Nephron (organoid): ENCODE data around the gene KLRD1.

Source experiments
- H3K27ac Mint-ChIP-seq, 3 experiments: 2 replicates each; pipeline ENCODE4 v1.8.0; 2020; ENCODE audit warnings: mixed read lengths in 3 of 3, mild to moderate bottlenecking in 2 of 3, moderate library complexity in 1 of 3
- H3K27me3 Mint-ChIP-seq: 2 replicates; pipeline ENCODE4 v1.8.0; 2021; ENCODE audit warnings: low read depth, mild to moderate bottlenecking, moderate library complexity, mixed read lengths
- H3K36me3 Mint-ChIP-seq: 2 replicates; pipeline ENCODE4 v1.8.0; 2020; ENCODE audit warnings: low read depth, mixed read lengths
- H3K4me1 Mint-ChIP-seq: 2 replicates; pipeline ENCODE4 v1.8.0; 2020; ENCODE audit warnings: mixed read lengths
- H3K4me3 Mint-ChIP-seq, 3 experiments: 2 replicates each; pipeline ENCODE4 v1.8.0; 2020; ENCODE audit warnings: mild to moderate bottlenecking in 3 of 3, mixed read lengths in 3 of 3, moderate library complexity in 2 of 3
- H3K9me3 Mint-ChIP-seq: 2 replicates; pipeline ENCODE4 v1.8.0; 2020; ENCODE audit warnings: mixed read lengths
- CTCF ChIP-seq, 3 experiments: fragments of 200-600 bp; sonication (generic); IDR thresholded peaks; one replicate each; pipeline ENCODE4 v1.5.0; 2021; ENCODE audit warnings: antibody characterized with exemption in 3 of 3; ENCODE audit not compliant: unreplicated experiment in 3 of 3

KLRD1 gene

GRCh38 chr12:10279937-10280336, 27.7 kb upstream of the KLRD1 start:
- Mint-ChIP-seq H3K27me3 (no peaks in the 10 kb centered on the region), H3K4me3 (no peak overlapping the region), H3K27ac (no peak overlapping the region), H3K9me3 (no peaks in the 10 kb centered on the region), H3K36me3 (no peaks in the 10 kb centered on the region), H3K4me1 (no peaks in the 10 kb centered on the region)
- TF ChIP-seq CTCF (IDR thresholded peaks at IDR 0.05; ENCODE audit: unreplicated experiment in 3 of 3): no peak

- Mint-ChIP-seq H3K9me3 (no peaks in the 10 kb centered on the region), H3K27ac (no peak overlapping the region), H3K4me3 (no peak overlapping the region), H3K4me1 (no peaks in the 10 kb centered on the region), H3K27me3 (no peaks in the 10 kb centered on the region), H3K36me3 (no peaks in the 10 kb centered on the region)
- TF ChIP-seq CTCF (IDR thresholded peaks at IDR 0.05; ENCODE audit: unreplicated experiment in 3 of 3): no peak
These were observed 24.6 kb upstream of the KLRD1 start for GRCh38 chr12:10283027-10283426.

GRCh38 chr12:10285919-10286318, 21.8 kb upstream of the KLRD1 start:
- no peak overlapping the region for H3K27ac Mint-ChIP-seq
- no peak overlapping the region for H3K4me3 Mint-ChIP-seq
- no peak for TF ChIP-seq CTCF (IDR thresholded peaks at IDR 0.05; ENCODE audit: unreplicated experiment in 3 of 3)
- H3K36me3 Mint-ChIP-seq: no peaks in the 10 kb centered on the region
- no peaks in the 10 kb centered on the region for H3K27me3 Mint-ChIP-seq
- H3K9me3 Mint-ChIP-seq: no peaks in the 10 kb centered on the region
- no peaks in the 10 kb centered on the region for H3K4me1 Mint-ChIP-seq

- Mint-ChIP-seq H3K27ac (no peak overlapping the region), H3K27me3 (no peaks in the 10 kb centered on the region), H3K4me3 (no peak overlapping the region), H3K36me3 (no peaks in the 10 kb centered on the region), H3K9me3 (no peaks in the 10 kb centered on the region), H3K4me1 (no peaks in the 10 kb centered on the region)
- TF ChIP-seq CTCF (IDR thresholded peaks at IDR 0.05; ENCODE audit: unreplicated experiment in 3 of 3): no peak
These were observed 18.5 kb upstream of the KLRD1 start for GRCh38 chr12:10289005-10289754.

- TF ChIP-seq CTCF (IDR thresholded peaks at IDR 0.05; ENCODE audit: unreplicated experiment in 3 of 3): no peak
- Mint-ChIP-seq H3K4me3 (no peak overlapping the region), H3K27ac (no peak overlapping the region), H3K9me3 (no peaks in the 10 kb centered on the region), H3K4me1 (no peaks in the 10 kb centered on the region), H3K27me3 (no peaks in the 10 kb centered on the region), H3K36me3 (no peaks in the 10 kb centered on the region)
These were observed 16.6 kb upstream of the KLRD1 start for GRCh38 chr12:10291030-10291429.

GRCh38 chr12:10293151-10293550, 14.5 kb upstream of the KLRD1 start:
- TF ChIP-seq CTCF (IDR thresholded peaks at IDR 0.05; ENCODE audit: unreplicated experiment in 3 of 3): no peak
- H3K4me1 Mint-ChIP-seq: no peaks in the 10 kb centered on the region
- no peak overlapping the region for H3K27ac Mint-ChIP-seq
- H3K27me3 Mint-ChIP-seq: no peaks in the 10 kb centered on the region
- H3K4me3 Mint-ChIP-seq: no peak overlapping the region
- no peaks in the 10 kb centered on the region for H3K9me3 Mint-ChIP-seq
- H3K36me3 Mint-ChIP-seq: no peaks in the 10 kb centered on the region
